Measurements from ENCODE around the gene CMTM3. TPM values are rescaled to one million over a fixed set of nuclear protein-coding genes. Genes with fewer than 3 reads are reported as not detected.
A peak's percentile ranks its signal among the peaks of the same experiment; 100 is the strongest.

Gene CMTM3
- total RNA-seq, 1 donor from 2014 or later, result 48.2 TPM

GRCh38 chr16:66662445-66663194 is 58.1 kb downstream of the CMTM3 start:
- no peak overlapping the region for H3K27ac Mint-ChIP-seq
- no peaks in the 10 kb centered on the region for H3K27me3 Mint-ChIP-seq
- no peak overlapping the region for H3K4me3 Mint-ChIP-seq (ENCODE audit: low read depth)
- H3K4me1 Mint-ChIP-seq (ENCODE audit: low read depth), result peaks cover 19% of the 10 kb centered on the region
- no peak for DNase-seq (ENCODE audit: low spot score, unreplicated experiment)
- TF ChIP-seq CTCF (IDR thresholded peaks at IDR 0.05; ENCODE audit: unreplicated experiment), result peak; percentile 47
- H3K36me3 Mint-ChIP-seq (ENCODE audit: insufficient read depth), result no peaks in the 10 kb centered on the region
- H3K9me3 Mint-ChIP-seq (ENCODE audit: low read depth), result no peaks in the 10 kb centered on the region

Other genes with a start within 250 kb of the CMTM3 start
- gene CDH5, start 238.0 kb upstream of the CMTM3 start, total RNA-seq, result 0.36 TPM in 1 of 2 replicates, not detected in the other
- gene BEAN1, start 177.4 kb upstream of the CMTM3 start, total RNA-seq, result 0.36 TPM in 1 of 2 replicates, not detected in the other
- 16.1 and 17.5 TPM in 2 replicates for gene TK2, start 54.6 kb upstream of the CMTM3 start, total RNA-seq
- gene CKLF, start 52.1 kb upstream of the CMTM3 start, total RNA-seq, result 35.6 and 38.1 TPM in 2 replicates
- 8.8 and 9.0 TPM in 2 replicates for gene CMTM1, start 38.3 kb upstream of the CMTM3 start, total RNA-seq
- gene CMTM2, start 25.2 kb upstream of the CMTM3 start, total RNA-seq, result 0.58 TPM in 1 of 2 replicates, not detected in the other
- gene CMTM4, start 92.0 kb downstream of the CMTM3 start, total RNA-seq, result 80.9 and 82.3 TPM in 2 replicates
- 179 and 181 TPM in 2 replicates for gene DYNC1LI2, start 146.9 kb downstream of the CMTM3 start, total RNA-seq
- gene TERB1, start 196.9 kb downstream of the CMTM3 start, total RNA-seq, result 0.29 TPM in 1 of 2 replicates, not detected in the other
- gene NAE1, start 226.3 kb downstream of the CMTM3 start, total RNA-seq, result 114 and 117 TPM in 2 replicates
- gene CA7, start 239.7 kb downstream of the CMTM3 start, total RNA-seq, result not detected in 2 replicates